H9 (cell line): ENCODE data around the gene ZFP64. TPM values are rescaled to one million over a fixed set of nuclear protein-coding genes. Genes with fewer than 3 reads are reported as not detected.

ENCODE experiments used
- DNase-seq: peaks from one replicate; pipeline ENCODE4 v3.0.0-alpha.2; 2017
- H2AFZ ChIP-seq: one replicate; pipeline ENCODE4 v1.6.1; 2013; ENCODE audit warnings: mild to moderate bottlenecking, low read length, control low read depth, moderate library complexity
- H2AK5ac ChIP-seq: 2 replicates; pipeline ENCODE4 v1.6.1; 2013; ENCODE audit warnings: low read length, control low read depth, mixed read lengths; ENCODE audit not compliant: insufficient read length
- H2BK120ac ChIP-seq: one replicate; pipeline ENCODE4 v1.6.1; 2013; ENCODE audit warnings: low read depth, mild to moderate bottlenecking, low read length, control low read depth, inconsistent platforms; ENCODE audit not compliant: poor library complexity, severe bottlenecking
- H2BK12ac ChIP-seq: 2 replicates; pipeline ENCODE4 v1.6.1; 2013; ENCODE audit warnings: low read length, control low read depth, mixed read lengths, low read depth; ENCODE audit not compliant: insufficient read length
- H2BK15ac ChIP-seq: 2 replicates; pipeline ENCODE4 v1.6.1; 2013; ENCODE audit warnings: low read depth, low read length, control low read depth
- H2BK20ac ChIP-seq: one replicate; pipeline ENCODE4 v1.6.1; 2013; ENCODE audit warnings: low read depth, mild to moderate bottlenecking, low read length, control low read depth, inconsistent platforms; ENCODE audit not compliant: poor library complexity, severe bottlenecking
- H2BK5ac ChIP-seq: 2 replicates; pipeline ENCODE4 v1.6.1; 2013; ENCODE audit warnings: low read length, control low read depth, mixed read lengths; ENCODE audit not compliant: insufficient read length
- H3K14ac ChIP-seq: 2 replicates; pipeline ENCODE4 v1.6.1; 2013; ENCODE audit warnings: low read length, control low read depth; ENCODE audit not compliant: insufficient read depth
- H3K18ac ChIP-seq: 2 replicates; pipeline ENCODE4 v1.6.1; 2013; ENCODE audit warnings: low read depth, mild to moderate bottlenecking, mixed read lengths, low read length, control low read depth; ENCODE audit not compliant: insufficient read length
- H3K23ac ChIP-seq: 2 replicates; pipeline ENCODE4 v1.6.1; 2013; ENCODE audit warnings: low read length, control low read depth, mixed read lengths, low read depth; ENCODE audit not compliant: insufficient read length
- H3K23me2 ChIP-seq: 2 replicates; pipeline ENCODE4 v1.6.1; 2013; ENCODE audit warnings: low read depth, mild to moderate bottlenecking, mixed read lengths, low read length, control low read depth; ENCODE audit not compliant: insufficient read length, poor library complexity, severe bottlenecking
- H3K27ac ChIP-seq: 2 replicates; pipeline ENCODE4 v1.5.1; 2013; ENCODE audit warnings: low read length, control low read depth, mixed read lengths, low read depth; ENCODE audit not compliant: insufficient read length
- H3K27me3 ChIP-seq: 2 replicates; pipeline ENCODE4 v1.6.1; 2013; ENCODE audit warnings: low read length, control low read depth, inconsistent platforms; ENCODE audit not compliant: insufficient read depth
- H3K4ac ChIP-seq: 2 replicates; pipeline ENCODE4 v1.6.1; 2013; ENCODE audit warnings: low read depth, mild to moderate bottlenecking, control low read depth, inconsistent platforms, low read length, moderate library complexity
- H3K4me1 ChIP-seq: 2 replicates; pipeline ENCODE4 v1.6.1; 2013; ENCODE audit warnings: low read length, control low read depth, inconsistent platforms; ENCODE audit not compliant: insufficient read depth
- H3K4me2 ChIP-seq: 2 replicates; pipeline ENCODE4 v1.6.1; 2013; ENCODE audit warnings: low read length, control low read depth, mixed read lengths; ENCODE audit not compliant: insufficient read length, insufficient read depth
- H3K56ac ChIP-seq: 2 replicates; pipeline ENCODE4 v1.6.1; 2013; ENCODE audit warnings: low read depth, mild to moderate bottlenecking, mixed read lengths, low read length, control low read depth; ENCODE audit not compliant: insufficient read length
- H3K79me1 ChIP-seq: 2 replicates; pipeline ENCODE4 v1.6.1; 2013; ENCODE audit warnings: low read depth, mild to moderate bottlenecking, moderate library complexity, low read length, control low read depth, inconsistent platforms; ENCODE audit not compliant: insufficient read depth, poor library complexity, severe bottlenecking
- H3K79me2 ChIP-seq: 2 replicates; pipeline ENCODE4 v1.6.1; 2013; ENCODE audit warnings: low read length, control low read depth, inconsistent platforms; ENCODE audit not compliant: insufficient read depth
- H3K9ac ChIP-seq: 2 replicates; pipeline ENCODE4 v1.6.1; 2013; ENCODE audit warnings: low read length, control low read depth, mixed read lengths; ENCODE audit not compliant: insufficient read length; ENCODE audit errors: extremely low read depth
- H3K9me3 ChIP-seq: one replicate; pipeline ENCODE4 v1.6.1; 2013; ENCODE audit warnings: low read depth, low read length, inconsistent platforms; ENCODE audit not compliant: control insufficient read depth
- H3T11ph ChIP-seq: one replicate; pipeline ENCODE4 v1.6.1; 2013; ENCODE audit warnings: mild to moderate bottlenecking, low read length, control low read depth, inconsistent platforms
- H4K20me1 ChIP-seq: one replicate; pipeline ENCODE4 v1.6.1; 2013; ENCODE audit not compliant: control insufficient read depth, insufficient read length, insufficient read depth
- H4K5ac ChIP-seq: 2 replicates; pipeline ENCODE4 v1.6.1; 2013; ENCODE audit warnings: low read depth, mild to moderate bottlenecking, mixed read lengths, low read length, control low read depth; ENCODE audit not compliant: insufficient read length
- H4K8ac ChIP-seq: replicated peaks from 2 replicates; pipeline ENCODE4 v1.6.1; 2013; ENCODE audit warnings: low read length, control low read depth, mixed read lengths, low read depth; ENCODE audit not compliant: insufficient read length
- H4K91ac ChIP-seq: 2 replicates; pipeline ENCODE4 v1.6.1; 2013; ENCODE audit warnings: low read depth, mild to moderate bottlenecking, moderate library complexity, mixed read lengths, low read length, control low read depth; ENCODE audit not compliant: insufficient read length
- H3K27ac Mint-ChIP-seq, 3 experiments: 2 replicates in 2 of 3; 3 replicates in 1 of 3; pipeline ENCODE4 v1.8.0; 2020 to 2021; ENCODE audit warnings: mixed read lengths in 3 of 3, mild to moderate bottlenecking in 1 of 3, moderate library complexity in 1 of 3
- H3K27me3 Mint-ChIP-seq: 2 replicates; pipeline ENCODE4 v1.8.0; 2021; ENCODE audit warnings: low read depth, mild to moderate bottlenecking, moderate library complexity, mixed read lengths
- H3K36me3 Mint-ChIP-seq, 3 experiments: 2 replicates in 2 of 3; 3 replicates in 1 of 3; pipeline ENCODE4 v1.8.0; 2020 to 2021; ENCODE audit warnings: low read depth in 3 of 3, mixed read lengths in 3 of 3; ENCODE audit not compliant: insufficient read depth in 1 of 3
- H3K4me1 Mint-ChIP-seq, 2 experiments: 2 replicates each; pipeline ENCODE4 v1.8.0; 2020; ENCODE audit warnings: mixed read lengths in 2 of 2
- H3K4me3 Mint-ChIP-seq, 2 experiments: 2 replicates in 1 of 2; 3 replicates in 1 of 2; pipeline ENCODE4 v1.8.0; 2020 to 2021; ENCODE audit warnings: mild to moderate bottlenecking in 2 of 2, mixed read lengths in 2 of 2, moderate library complexity in 1 of 2
- H3K9me3 Mint-ChIP-seq, 2 experiments: 2 replicates in 1 of 2; 3 replicates in 1 of 2; pipeline ENCODE4 v1.8.0; 2020; ENCODE audit warnings: mild to moderate bottlenecking in 2 of 2, mixed read lengths in 2 of 2, moderate library complexity in 1 of 2
- WGBS: extraction: QIAGEN DNeasy Blood & Tissue Kit; methylation state at CpG from one replicate; pipeline ENCODE4 v1.1.7; 2013; ENCODE audit warnings: missing lambda C conversion rate, low lambda C conversion rate, mixed read lengths; ENCODE audit not compliant: insufficient read length; ENCODE audit errors: extremely low coverage; 5-methylcytosine and 5-hydroxymethylcytosine counted together
- total RNA-seq: library from RNA; stranded (reverse); gene quantifications from 2 replicates; pipeline ENCODE4 v1.2.1, GENCODE V29; 2021
- TF ChIP-seq, protein P1 (sequence below): fragments of 200-600 bp; sonication (generic); conservative IDR thresholded peaks from 3 replicates; pipeline ENCODE4 v1.8.0; 2021; ENCODE audit warnings: antibody characterized with exemption, mild to moderate bottlenecking

ZFP64 gene
- total RNA-seq, 1 experiment from 2014 or later = 29.2 TPM

DNA sequence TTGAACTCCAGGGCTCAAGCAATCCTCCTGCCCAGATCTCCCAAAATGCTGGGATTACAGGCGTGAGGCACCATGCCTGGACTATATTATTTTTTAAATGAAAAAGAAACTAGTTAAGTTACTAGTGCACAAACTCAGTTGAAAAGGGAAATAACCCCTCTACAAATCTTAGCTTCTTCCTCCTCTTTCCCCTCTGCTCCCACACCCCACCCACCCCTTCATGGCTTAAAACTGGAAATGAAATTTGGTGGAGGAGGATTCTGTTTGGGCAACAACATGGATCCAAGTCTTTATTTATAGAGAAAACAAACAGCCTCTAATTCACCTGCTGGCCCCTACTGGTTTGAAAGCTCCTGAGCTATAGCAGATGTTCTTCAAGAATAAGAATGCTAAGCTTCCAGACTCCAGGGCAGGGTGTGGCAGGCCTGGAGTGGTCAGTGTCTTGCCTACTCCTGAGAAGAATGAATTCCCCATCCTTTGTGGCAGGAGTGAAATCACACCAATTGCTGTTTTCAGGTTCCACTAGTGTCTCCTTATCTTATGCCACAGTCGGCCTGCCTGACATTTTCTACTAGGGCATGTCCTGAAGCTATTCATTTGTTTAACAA, 73.5 kb downstream of the ZFP64 start:
- no peak overlapping the region for H3K4me3 Mint-ChIP-seq
- no peaks in the 10 kb centered on the region; the same call in 1 of the 2 replicates for H3K79me2 ChIP-seq
- no peak overlapping the region for H2AFZ ChIP-seq
- H3K14ac ChIP-seq = no peak overlapping the region
- H2BK120ac ChIP-seq = no peak overlapping the region
- no peaks in the 10 kb centered on the region for H3K4me1 ChIP-seq
- H3K9ac ChIP-seq = no peak overlapping the region
- H2BK12ac ChIP-seq = no peak overlapping the region
- H3K27me3 Mint-ChIP-seq = no peaks in the 10 kb centered on the region
- no peaks in the 10 kb centered on the region for H3K23me2 ChIP-seq
- no peak overlapping the region for H4K91ac ChIP-seq
- H3T11ph ChIP-seq = no peak overlapping the region
- H3K9me3 Mint-ChIP-seq = peaks cover 0 to 5% of the 10 kb centered on the region in 2 experiments; a peak in 2 of 5 replicates
- no peak overlapping the region for H3K23ac ChIP-seq
- H3K18ac ChIP-seq = no peak overlapping the region
- no peak for DNase-seq
- H3K79me1 ChIP-seq = no peaks in the 10 kb centered on the region
- H2BK20ac ChIP-seq = no peak overlapping the region
- TF ChIP-seq, protein P1, sequence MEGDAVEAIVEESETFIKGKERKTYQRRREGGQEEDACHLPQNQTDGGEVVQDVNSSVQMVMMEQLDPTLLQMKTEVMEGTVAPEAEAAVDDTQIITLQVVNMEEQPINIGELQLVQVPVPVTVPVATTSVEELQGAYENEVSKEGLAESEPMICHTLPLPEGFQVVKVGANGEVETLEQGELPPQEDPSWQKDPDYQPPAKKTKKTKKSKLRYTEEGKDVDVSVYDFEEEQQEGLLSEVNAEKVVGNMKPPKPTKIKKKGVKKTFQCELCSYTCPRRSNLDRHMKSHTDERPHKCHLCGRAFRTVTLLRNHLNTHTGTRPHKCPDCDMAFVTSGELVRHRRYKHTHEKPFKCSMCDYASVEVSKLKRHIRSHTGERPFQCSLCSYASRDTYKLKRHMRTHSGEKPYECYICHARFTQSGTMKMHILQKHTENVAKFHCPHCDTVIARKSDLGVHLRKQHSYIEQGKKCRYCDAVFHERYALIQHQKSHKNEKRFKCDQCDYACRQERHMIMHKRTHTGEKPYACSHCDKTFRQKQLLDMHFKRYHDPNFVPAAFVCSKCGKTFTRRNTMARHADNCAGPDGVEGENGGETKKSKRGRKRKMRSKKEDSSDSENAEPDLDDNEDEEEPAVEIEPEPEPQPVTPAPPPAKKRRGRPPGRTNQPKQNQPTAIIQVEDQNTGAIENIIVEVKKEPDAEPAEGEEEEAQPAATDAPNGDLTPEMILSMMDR = no peak
- H4K20me1 ChIP-seq = no peaks in the 10 kb centered on the region
- no peak overlapping the region for H3K56ac ChIP-seq
- no peak overlapping the region for H4K5ac ChIP-seq
- WGBS = no CpG with 5 or more reads among the region's 2 CpGs
- no peak overlapping the region for H3K4me2 ChIP-seq
- H2AK5ac ChIP-seq = no peak overlapping the region
- H3K27me3 ChIP-seq = no peaks in the 10 kb centered on the region
- H3K36me3 Mint-ChIP-seq = peaks cover 0 to 7% (median 7%) of the 10 kb centered on the region in 3 experiments; a peak in 4 of 7 replicates
- no peak overlapping the region for H3K27ac Mint-ChIP-seq
- no peak overlapping the region for H3K4ac ChIP-seq
- no peaks in the 10 kb centered on the region for H3K9me3 ChIP-seq
- no peak overlapping the region for H2BK15ac ChIP-seq
- no peak overlapping the region for H2BK5ac ChIP-seq
- H3K4me1 Mint-ChIP-seq = peaks cover 0 to 2% of the 10 kb centered on the region in 2 experiments; a peak in 2 of 4 replicates
- H3K27ac ChIP-seq = no peak overlapping the region
- H4K8ac ChIP-seq = no peak overlapping the region
